B cell (primary cell): ENCODE measurements around the gene KCNK2. TPM values are rescaled to one million over a fixed set of nuclear protein-coding genes. Genes with fewer than 3 reads are reported as not detected.

ENCODE experiments used
- ATAC-seq: fragments of 200-7000 bp; cut with Tn5 transposase; one replicate; pipeline ENCODE4 v1.10.0; 2021; ENCODE audit warnings: low read depth, mild to moderate bottlenecking, moderate number of reproducible peaks, moderate library complexity
- CTCF ChIA-PET: fragments of 350-600 bp; sonication (Branson Sonifier 250); formaldehyde crosslinking; loops from one replicate; lab custom pipeline; 2021; ENCODE audit warnings: antibody characterized with exemption, inconsistent platforms; lab: Charles Lee
- POLR2A ChIA-PET: fragments of 350-600 bp; sonication (Branson Sonifier 250); formaldehyde crosslinking; loops from one replicate; lab custom pipeline; 2021; ENCODE audit warnings: antibody characterized with exemption; lab: Charles Lee
- DNase-seq: peaks from one replicate; pipeline ENCODE4 v3.0.0; 2013
- H2AFZ ChIP-seq: 2 replicates; pipeline ENCODE4 v1.6.1; 2012; ENCODE audit warnings: mild to moderate bottlenecking, low read depth, low read length; ENCODE audit not compliant: insufficient read depth, poor library complexity, severe bottlenecking
- H3K27ac ChIP-seq, 2 donors: 1 replicate in 1 of 2; 2 replicates in 1 of 2; pipeline ENCODE4 v1.5.1; 2012 to 2013; ENCODE audit warnings: low read length in 2 of 2, mild to moderate bottlenecking in 2 of 2, moderate library complexity in 1 of 2
- H3K27me3 ChIP-seq, 4 experiments: fragments of 200-600 bp in 1 of 4; sonication (generic) in 1 of 4; replicated peaks in 1 of 4; 1 replicate in 2 of 4; 2 replicates in 2 of 4; pipeline versions ENCODE4 v1.6.1 to v1.7.0; 2013 to 2016; ENCODE audit warnings: low read length in 3 of 4, mild to moderate bottlenecking in 2 of 4, mixed read lengths in 1 of 4, moderate library complexity in 1 of 4; ENCODE audit not compliant: insufficient read depth in 4 of 4, control insufficient read depth in 3 of 4; ENCODE audit errors: control extremely low read depth in 1 of 4
- H3K36me3 ChIP-seq, 2 experiments: replicated peaks in 1 of 2; 1 replicate in 1 of 2; 2 replicates in 1 of 2; pipeline versions ENCODE4 v1.6.1 to v1.7.1; 2013; ENCODE audit warnings: low read length in 1 of 2; ENCODE audit not compliant: insufficient read depth in 2 of 2, control insufficient read depth in 1 of 2; ENCODE audit errors: control extremely low read depth in 1 of 2, extremely low read depth in 1 of 2
- H3K4me1 ChIP-seq, 2 donors: fragments of 200-600 bp in 1 of 2; sonication (generic) in 1 of 2; 1 replicate in 1 of 2; 2 replicates in 1 of 2; pipeline versions ENCODE4 v1.5.1 to v1.6.1; 2013 to 2017; ENCODE audit warnings: low read length in 2 of 2; ENCODE audit not compliant: control insufficient read depth in 2 of 2, insufficient read depth in 2 of 2
- H3K4me2 ChIP-seq: replicated peaks from 2 replicates; pipeline ENCODE3; 2012; ENCODE audit warnings: mild to moderate bottlenecking, low read depth, low read length; ENCODE audit not compliant: poor library complexity, severe bottlenecking
- H3K4me3 ChIP-seq, 5 experiments: fragments of 200-600 bp in 1 of 5; sonication (generic) in 1 of 5; 1 replicate in 3 of 5; 2 replicates in 2 of 5; pipeline versions ENCODE4 v1.5.1 to v1.7.0; 2011 to 2016; ENCODE audit warnings: low read length in 4 of 5, mild to moderate bottlenecking in 4 of 5, low read depth in 2 of 5, control low read depth in 1 of 5, moderate library complexity in 1 of 5; ENCODE audit not compliant: insufficient read depth in 1 of 5; ENCODE audit errors: control extremely low read depth in 1 of 5, extremely low read depth in 1 of 5
- H3K79me2 ChIP-seq: fragments of 200-600 bp; sonication (generic); one replicate; pipeline ENCODE4 v1.6.0; 2016; ENCODE audit warnings: low read length; ENCODE audit not compliant: control insufficient read depth, insufficient read depth
- H3K9ac ChIP-seq: fragments of 200-600 bp; sonication (generic); 2 replicates; pipeline ENCODE4 v1.6.1; 2017; ENCODE audit warnings: mild to moderate bottlenecking, low read length, moderate library complexity
- H3K9me3 ChIP-seq, 3 donors: one replicate each; pipeline versions ENCODE4 v1.6.1 to v1.7.1; 2013; ENCODE audit warnings: low read length in 2 of 3; ENCODE audit not compliant: control insufficient read depth in 2 of 3, insufficient read depth in 1 of 3; ENCODE audit errors: control extremely low read depth in 1 of 3
- H4K20me1 ChIP-seq: 2 replicates; pipeline ENCODE4 v1.6.0; 2012; ENCODE audit warnings: mild to moderate bottlenecking, low read length; ENCODE audit not compliant: insufficient read depth, control insufficient read depth, poor library complexity, severe bottlenecking
- H3K27ac Mint-ChIP-seq: one replicate; pipeline ENCODE4 v1.8.0; 2021; ENCODE audit warnings: mixed read lengths
- H3K27me3 Mint-ChIP-seq: one replicate; pipeline ENCODE4 v1.8.0; 2021; ENCODE audit warnings: mixed read lengths
- H3K4me1 Mint-ChIP-seq: one replicate; pipeline ENCODE4 v1.8.0; 2021; ENCODE audit warnings: mixed read lengths
- H3K4me3 Mint-ChIP-seq: one replicate; pipeline ENCODE4 v1.8.0; 2021; ENCODE audit warnings: mixed read lengths
- H3K9me3 Mint-ChIP-seq: one replicate; pipeline ENCODE4 v1.8.0; 2022; ENCODE audit warnings: mixed read lengths; ENCODE audit not compliant: insufficient read depth
- CTCF ChIP-seq: fragments of 200-600 bp; IDR thresholded peaks from one replicate; pipeline ENCODE4 v1.8.0; 2022; ENCODE audit warnings: antibody characterized with exemption, mild to moderate bottlenecking
- EZH2 ChIP-seq: IDR thresholded peaks from 2 replicates; pipeline ENCODE4 v1.6.1; 2012; ENCODE audit warnings: borderline replicate concordance, low read depth, mild to moderate bottlenecking, moderate library complexity, low read length; ENCODE audit not compliant: insufficient read depth, poor library complexity, severe bottlenecking
- WGBS: methylation state at CpG from one replicate; pipeline ENCODE4 v1.1.5; 2013; ENCODE audit warnings: missing lambda C conversion rate; ENCODE audit not compliant: insufficient coverage; 5-methylcytosine and 5-hydroxymethylcytosine counted together
- intact Hi-C: fragments of 100-400 bp; cut with micrococcal nuclease; formaldehyde crosslinking; loops from one replicate; pipeline ENCODE4 v1.10.0; 2022
- polyA plus RNA-seq: library from polyadenylated mRNA; depleted of rRNA; stranded (reverse); fragments of >200 nt; gene quantifications from 2 replicates; pipeline ENCODE4 v1.2.3, GENCODE V29; 2012
- total RNA-seq, 2 donors: library from RNA; stranded (reverse); fragments of 120-200 nt in 1 of 2; gene quantifications; 1 replicate in 1 of 2; 2 replicates in 1 of 2; pipeline versions ENCODE4 v1.2.3 to v1.2.4, GENCODE V29; 2013 to 2022

The KCNK2 gene
- total and polyA plus RNA-seq, 2 donors (not counting 1 experiment from before 2014, with no cell fraction given), result not detected

GRCh38 chr1:215202868-215203267, 120.3 kb downstream of the KCNK2 start:
- DNase-seq (no peak), ATAC-seq (no peak)
- H3K27me3 ChIP-seq, result no peaks in the 10 kb centered on the region
- no peak overlapping the region for H3K27ac Mint-ChIP-seq
- intact Hi-C loops, result no loop called here
- no peak overlapping the region for H3K4me3 ChIP-seq
- no peak overlapping the region for H2AFZ ChIP-seq
- no peaks in the 10 kb centered on the region for H3K9me3 Mint-ChIP-seq
- no peaks in the 10 kb centered on the region for H3K36me3 ChIP-seq
- no peaks in the 10 kb centered on the region for H4K20me1 ChIP-seq
- H3K79me2 ChIP-seq, result no peaks in the 10 kb centered on the region
- H3K4me3 Mint-ChIP-seq, result no peak overlapping the region
- no peaks in the 10 kb centered on the region for H3K27me3 Mint-ChIP-seq
- ChIA-PET POLR2A (no interaction called here), CTCF (no interaction called here)
- no peaks in the 10 kb centered on the region for H3K4me1 ChIP-seq
- H3K9ac ChIP-seq, result no peak overlapping the region
- no peak for TF ChIP-seq CTCF
- no peak for TF ChIP-seq EZH2
- no peaks in the 10 kb centered on the region for H3K4me1 Mint-ChIP-seq
- no peak overlapping the region for H3K27ac ChIP-seq
- WGBS, result no CpG with 5 or more reads among the region's 2 CpGs
- no peak overlapping the region for H3K4me2 ChIP-seq
- H3K9me3 ChIP-seq, result peaks cover 0 to 3% (median 0%) of the 10 kb centered on the region in 3 donors

GRCh38 chr1:215210167-215210566, 127.6 kb downstream of the KCNK2 start:
- DNase-seq, result no peak
- Histone ChIP-seq H3K79me2 (no peaks in the 10 kb centered on the region), H3K4me1 (no peaks in the 10 kb centered on the region), H3K27ac (no peak overlapping the region), H3K9ac (no peak overlapping the region), H4K20me1 (no peaks in the 10 kb centered on the region), H3K4me2 (no peak overlapping the region), H3K27me3 (no peaks in the 10 kb centered on the region), H3K9me3 (peaks cover 0 to 6% (median 0%) of the 10 kb centered on the region in 3 donors), H3K36me3 (no peaks in the 10 kb centered on the region), H2AFZ (no peak overlapping the region), H3K4me3 (no peak overlapping the region)
- Mint-ChIP-seq H3K4me3 (no peak overlapping the region), H3K27me3 (no peaks in the 10 kb centered on the region), H3K9me3 (no peaks in the 10 kb centered on the region), H3K27ac (no peak overlapping the region), H3K4me1 (no peaks in the 10 kb centered on the region)
- ChIA-PET POLR2A (no interaction called here), CTCF (no interaction called here)
- no peak for TF ChIP-seq CTCF
- ATAC-seq, result no peak
- intact Hi-C loops, result no loop called here
